ENCODE results near the gene RTP5.

Gene RTP5

DNA sequence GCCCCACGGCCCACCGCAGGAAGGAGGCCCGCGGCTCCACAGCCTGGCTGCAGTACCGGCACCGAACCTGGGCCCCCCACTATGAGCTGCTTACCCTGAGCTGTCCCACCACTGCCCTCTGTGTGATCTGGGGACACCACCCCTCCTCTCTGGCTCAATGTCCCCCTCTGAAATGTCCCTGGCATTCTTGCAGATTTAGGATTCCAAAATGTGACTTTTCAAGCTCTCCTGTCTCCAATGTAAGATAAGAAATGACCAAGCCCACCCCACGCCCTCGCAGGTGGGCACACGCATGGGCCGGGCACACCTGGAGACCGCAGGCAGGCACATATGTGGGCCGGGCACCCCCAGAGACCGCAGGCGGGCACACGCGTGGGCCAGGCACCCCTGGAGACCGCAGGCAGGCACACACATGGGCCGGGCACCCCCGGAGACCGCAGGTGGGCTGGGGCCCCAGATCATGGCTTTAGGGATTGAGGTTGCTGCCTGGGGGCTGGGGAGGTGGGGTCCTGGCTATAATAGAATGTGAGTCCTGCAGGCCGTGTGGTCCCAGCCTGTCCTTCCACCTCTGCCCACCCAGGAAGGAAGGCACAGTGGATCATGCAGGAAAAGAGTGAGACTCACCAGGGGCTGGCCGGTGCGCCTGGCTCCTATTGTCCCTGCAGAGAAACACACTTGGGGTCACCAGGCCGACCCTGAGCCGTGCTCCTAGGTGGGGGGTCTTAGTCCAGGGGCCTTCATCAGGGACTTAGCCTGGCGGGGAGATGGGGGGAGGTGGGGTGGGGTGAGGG, 18.0 kb upstream of the RTP5 start:
- DNase-seq (ENCODE audit: low read depth), result no peak
- no peak overlapping the region for H3K4me3 ChIP-seq (ENCODE audit: low read depth, low read length)
- no peak for TF ChIP-seq CTCF (IDR thresholded peaks at IDR 0.05; ENCODE audit: control insufficient read depth, extremely low read depth, insufficient read depth)

- DNase-seq (ENCODE audit: low read depth), result no peak
- H3K4me3 ChIP-seq (ENCODE audit: low read depth, low read length), result no peak overlapping the region
- TF ChIP-seq CTCF (IDR thresholded peaks at IDR 0.05; ENCODE audit: control insufficient read depth, extremely low read depth, insufficient read depth), result no peak
These were observed 17.2 kb upstream of the RTP5 start for GRCh38 chr2:241852116-241852980.

GRCh38 chr2:241852981-241853631, 16.4 kb upstream of the RTP5 start:
- no peak overlapping the region for H3K4me3 ChIP-seq (ENCODE audit: low read depth, low read length)
- TF ChIP-seq CTCF (IDR thresholded peaks at IDR 0.05; ENCODE audit: control insufficient read depth, extremely low read depth, insufficient read depth), result no peak
- DNase-seq (ENCODE audit: low read depth), result no peak

- TF ChIP-seq CTCF (IDR thresholded peaks at IDR 0.05; ENCODE audit: control insufficient read depth, extremely low read depth, insufficient read depth), result no peak
- DNase-seq (ENCODE audit: low read depth), result no peak
These were observed 15.7 kb upstream of the RTP5 start for GRCh38 chr2:241853651-241854341.

DNA sequence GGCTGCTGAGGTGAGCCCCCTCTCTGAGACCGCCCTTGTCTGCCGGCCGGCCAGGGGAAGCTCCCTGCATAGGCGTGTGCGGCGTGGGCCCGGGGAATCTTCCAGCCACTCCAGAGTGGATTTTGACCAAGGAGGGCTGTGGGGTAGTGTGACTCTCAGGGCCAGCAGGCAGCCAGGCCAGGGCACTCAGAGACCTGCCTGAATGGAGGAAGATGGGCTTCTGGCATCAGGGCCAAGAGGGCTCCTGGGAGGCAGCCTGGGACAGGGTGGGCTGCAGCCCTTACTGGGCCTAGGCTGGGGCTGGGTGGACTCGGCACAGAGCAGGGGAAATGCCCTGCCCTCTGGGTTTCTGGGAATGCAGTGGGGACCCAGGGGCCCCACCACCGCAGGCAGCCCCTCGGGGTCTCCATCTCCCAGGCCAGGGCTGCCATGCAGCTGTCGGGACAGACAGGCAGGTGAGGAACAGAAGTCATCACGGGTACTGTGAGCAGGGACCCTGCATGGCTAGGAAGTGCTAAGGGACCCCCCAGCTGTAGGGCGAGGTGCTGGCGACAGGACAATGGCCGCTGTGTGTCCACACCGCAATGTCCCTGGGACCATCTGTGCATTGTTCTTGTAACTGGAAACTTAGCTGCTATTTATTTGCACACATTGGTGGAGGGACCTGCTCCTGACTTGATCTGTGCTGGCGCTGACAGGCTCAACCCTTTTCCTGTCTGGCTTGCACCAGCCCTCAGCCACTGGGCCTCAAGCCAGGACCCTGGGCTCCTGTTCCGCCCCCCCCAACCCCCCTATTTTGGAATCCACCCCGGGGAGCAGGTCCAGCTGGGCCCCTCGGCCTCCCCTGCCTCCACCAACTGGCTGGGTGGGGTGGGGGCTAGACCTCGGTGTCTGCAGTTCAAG, 14.9 kb upstream of the RTP5 start:
- TF ChIP-seq CTCF (IDR thresholded peaks at IDR 0.05; ENCODE audit: control insufficient read depth, extremely low read depth, insufficient read depth), result no peak
- no peak for DNase-seq (ENCODE audit: low read depth)
- no peak overlapping the region for H3K4me3 ChIP-seq (ENCODE audit: low read depth, low read length)

More at GRCh38 chr2:241853651-241854341, 15.7 kb upstream of the RTP5 start:
- no peak overlapping the region for H3K4me3 ChIP-seq (ENCODE audit: low read depth, low read length)

All from LNCaP clone FGC (cell line).